ENCODE data around the gene MAPK6.

Gene MAPK6

GRCh38 chr15:52023169-52023922, 4.3 kb downstream of the MAPK6 start (continued):
- TF ChIP-seq PRDM2 (tag by site-specific recombination; IDR thresholded peaks at IDR 0.05; ENCODE audit: borderline replicate concordance) (no peak), YY1 (tag by site-specific recombination; IDR thresholded peaks at IDR 0.05) (no peak), SCRT1 (tag by site-specific recombination; IDR thresholded peaks at IDR 0.05; ENCODE audit: borderline replicate concordance) (no peak), ZNF596 (tag by site-specific recombination; IDR thresholded peaks at IDR 0.05) (no peak), ZNF239 (tag by site-specific recombination; IDR thresholded peaks at IDR 0.05) (no peak), ZFP69B (tag by site-specific recombination; IDR thresholded peaks at IDR 0.05) (no peak), ZBTB26 (tag by site-specific recombination; optimal IDR thresholded peaks at IDR 0.05) (no peak), ZNF585B (tag by site-specific recombination; IDR thresholded peaks at IDR 0.05) (no peak)
- TF ChIP-seq, protein P1, sequence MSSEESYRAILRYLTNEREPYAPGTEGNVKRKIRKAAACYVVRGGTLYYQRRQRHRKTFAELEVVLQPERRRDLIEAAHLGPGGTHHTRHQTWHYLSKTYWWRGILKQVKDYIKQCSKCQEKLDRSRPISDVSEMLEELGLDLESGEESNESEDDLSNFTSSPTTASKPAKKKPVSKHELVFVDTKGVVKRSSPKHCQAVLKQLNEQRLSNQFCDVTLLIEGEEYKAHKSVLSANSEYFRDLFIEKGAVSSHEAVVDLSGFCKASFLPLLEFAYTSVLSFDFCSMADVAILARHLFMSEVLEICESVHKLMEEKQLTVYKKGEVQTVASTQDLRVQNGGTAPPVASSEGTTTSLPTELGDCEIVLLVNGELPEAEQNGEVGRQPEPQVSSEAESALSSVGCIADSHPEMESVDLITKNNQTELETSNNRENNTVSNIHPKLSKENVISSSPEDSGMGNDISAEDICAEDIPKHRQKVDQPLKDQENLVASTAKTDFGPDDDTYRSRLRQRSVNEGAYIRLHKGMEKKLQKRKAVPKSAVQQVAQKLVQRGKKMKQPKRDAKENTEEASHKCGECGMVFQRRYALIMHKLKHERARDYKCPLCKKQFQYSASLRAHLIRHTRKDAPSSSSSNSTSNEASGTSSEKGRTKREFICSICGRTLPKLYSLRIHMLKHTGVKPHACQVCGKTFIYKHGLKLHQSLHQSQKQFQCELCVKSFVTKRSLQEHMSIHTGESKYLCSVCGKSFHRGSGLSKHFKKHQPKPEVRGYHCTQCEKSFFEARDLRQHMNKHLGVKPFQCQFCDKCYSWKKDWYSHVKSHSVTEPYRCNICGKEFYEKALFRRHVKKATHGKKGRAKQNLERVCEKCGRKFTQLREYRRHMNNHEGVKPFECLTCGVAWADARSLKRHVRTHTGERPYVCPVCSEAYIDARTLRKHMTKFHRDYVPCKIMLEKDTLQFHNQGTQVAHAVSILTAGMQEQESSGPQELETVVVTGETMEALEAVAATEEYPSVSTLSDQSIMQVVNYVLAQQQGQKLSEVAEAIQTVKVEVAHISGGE (tag by site-specific recombination; conservative IDR thresholded peaks at IDR 0.05; ENCODE audit: low read depth) = no peak
- TF ChIP-seq, protein P2, sequence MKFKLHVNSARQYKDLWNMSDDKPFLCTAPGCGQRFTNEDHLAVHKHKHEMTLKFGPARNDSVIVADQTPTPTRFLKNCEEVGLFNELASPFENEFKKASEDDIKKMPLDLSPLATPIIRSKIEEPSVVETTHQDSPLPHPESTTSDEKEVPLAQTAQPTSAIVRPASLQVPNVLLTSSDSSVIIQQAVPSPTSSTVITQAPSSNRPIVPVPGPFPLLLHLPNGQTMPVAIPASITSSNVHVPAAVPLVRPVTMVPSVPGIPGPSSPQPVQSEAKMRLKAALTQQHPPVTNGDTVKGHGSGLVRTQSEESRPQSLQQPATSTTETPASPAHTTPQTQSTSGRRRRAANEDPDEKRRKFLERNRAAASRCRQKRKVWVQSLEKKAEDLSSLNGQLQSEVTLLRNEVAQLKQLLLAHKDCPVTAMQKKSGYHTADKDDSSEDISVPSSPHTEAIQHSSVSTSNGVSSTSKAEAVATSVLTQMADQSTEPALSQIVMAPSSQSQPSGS (tag by site-specific recombination; IDR thresholded peaks at IDR 0.05; ENCODE audit: low read depth) = no peak

DNA sequence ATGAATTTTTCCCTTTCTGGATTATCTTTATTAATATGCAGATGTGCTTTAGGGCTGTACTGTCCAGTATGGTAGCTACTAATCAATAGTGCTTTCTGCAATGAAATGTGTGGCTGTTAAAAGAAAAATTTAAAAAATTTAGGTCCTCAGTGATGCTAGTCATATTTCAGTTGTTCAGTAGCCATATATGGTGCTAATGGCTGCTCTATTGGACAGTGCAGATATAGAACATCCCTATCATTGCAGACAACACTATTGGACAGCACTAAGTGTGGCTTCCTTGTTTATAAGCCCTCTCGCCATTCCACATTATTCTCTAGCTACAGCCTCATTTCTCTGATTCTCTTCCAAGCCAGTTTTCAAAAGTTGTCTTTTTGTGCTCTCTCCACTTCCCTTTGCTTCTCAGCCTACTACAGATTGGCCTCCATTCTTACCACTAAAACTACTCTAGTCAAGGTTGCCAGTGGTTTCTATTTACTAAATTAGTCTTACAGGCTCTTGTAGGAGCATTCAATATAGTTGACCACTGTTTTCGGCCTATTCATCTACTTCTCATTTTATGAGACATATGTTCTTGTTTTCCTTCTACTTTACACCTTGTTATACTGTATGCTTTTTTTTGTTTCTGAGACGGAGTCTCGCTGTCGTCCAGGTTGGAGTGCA, 9.5 kb downstream of the MAPK6 start:
- ChIA-PET CTCF (interaction anchor here (0.6 kb wide), 1 partner anchor 323 kb away, joined by 3 read pairs; no protein-coding TSS in a partner anchor), POLR2A (no interaction called here)
- H3K4me1 ChIP-seq (ENCODE audit: control insufficient read depth, insufficient read depth, low read length) = no peaks in the 10 kb centered on the region
- TF ChIP-seq ZNF530 (tag by site-specific recombination; IDR thresholded peaks at IDR 0.05; ENCODE audit: low read depth) = no peak
- no peak for TF ChIP-seq ZNF704 (tag by site-specific recombination; IDR thresholded peaks at IDR 0.05)
- TF ChIP-seq ZNF19 (tag by site-specific recombination; IDR thresholded peaks at IDR 0.05; ENCODE audit: low read depth) = no peak
- TF ChIP-seq ZNF76 (tag by site-specific recombination; IDR thresholded peaks at IDR 0.05; ENCODE audit: borderline replicate concordance, low read depth) = no peak
- TF ChIP-seq, protein P3, sequence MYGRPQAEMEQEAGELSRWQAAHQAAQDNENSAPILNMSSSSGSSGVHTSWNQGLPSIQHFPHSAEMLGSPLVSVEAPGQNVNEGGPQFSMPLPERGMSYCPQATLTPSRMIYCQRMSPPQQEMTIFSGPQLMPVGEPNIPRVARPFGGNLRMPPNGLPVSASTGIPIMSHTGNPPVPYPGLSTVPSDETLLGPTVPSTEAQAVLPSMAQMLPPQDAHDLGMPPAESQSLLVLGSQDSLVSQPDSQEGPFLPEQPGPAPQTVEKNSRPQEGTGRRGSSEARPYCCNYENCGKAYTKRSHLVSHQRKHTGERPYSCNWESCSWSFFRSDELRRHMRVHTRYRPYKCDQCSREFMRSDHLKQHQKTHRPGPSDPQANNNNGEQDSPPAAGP (tag by site-specific recombination; IDR thresholded peaks at IDR 0.05) = no peak
- no peak for TF ChIP-seq ZNF600 (tag by site-specific recombination; IDR thresholded peaks at IDR 0.05)
- no peak for TF ChIP-seq INSM2 (tag by site-specific recombination; IDR thresholded peaks at IDR 0.05)
- no peak for TF ChIP-seq ZNF266 (tag by site-specific recombination; IDR thresholded peaks at IDR 0.05; ENCODE audit: low read depth)

More for the DNA sequence above, 9.5 kb downstream of the MAPK6 start:
- H3K36me3 ChIP-seq (ENCODE audit: control insufficient read depth in 2 of 2, insufficient read depth in 1 of 2, low read length in 2 of 2) = no peaks in the 10 kb centered on the region; a peak in 1 of 3 replicates
- H3K4me3 ChIP-seq (ENCODE audit: low read depth, low read length) = no peak overlapping the region
- no peak overlapping the region for H3K27ac ChIP-seq (ENCODE audit: extremely low read depth, low read depth, low read length)
- no peaks in the 10 kb centered on the region for H3K9me3 ChIP-seq (ENCODE audit: control insufficient read depth, insufficient read depth, low read depth, low read length)
